ENCODE data around the gene RAD51B.

The RAD51B gene

GRCh38 chr14:68238551-68238950 is 419.0 kb downstream of the RAD51B start:
- DNase-seq, result no peak

- no peak for DNase-seq
Observed at GRCh38 chr14:68238976-68239375, 419.4 kb downstream of the RAD51B start.

GRCh38 chr14:68239988-68240771 is 420.6 kb downstream of the RAD51B start:
- DNase-seq, result peak; percentile 53 to 59 (median 57)

- DNase-seq, result no peak
Observed at GRCh38 chr14:68241862-68242487, 422.4 kb downstream of the RAD51B start.

GRCh38 chr14:68243450-68244010 is 424.0 kb downstream of the RAD51B start:
- DNase-seq, result no peak

GRCh38 chr14:68244262-68244980 is 424.8 kb downstream of the RAD51B start:
- DNase-seq, result no peak

GRCh38 chr14:68245146-68246073 is 425.8 kb downstream of the RAD51B start:
- no peak for DNase-seq

GRCh38 chr14:68246074-68246785 is 426.7 kb downstream of the RAD51B start:
- no peak for DNase-seq

GRCh38 chr14:68246786-68247105 is 427.2 kb downstream of the RAD51B start:
- no peak for DNase-seq

GRCh38 chr14:68247274-68247673 is 427.7 kb downstream of the RAD51B start:
- DNase-seq, result peak in 2 of 3 donors; percentile 38 to 60

- DNase-seq, result peak; percentile 65 to 74 (median 65)
Observed at GRCh38 chr14:68247676-68248268, 428.2 kb downstream of the RAD51B start.

GRCh38 chr14:68248481-68249255 is 429.1 kb downstream of the RAD51B start:
- DNase-seq, result peak; percentile 48 to 66 (median 58)

GRCh38 chr14:68249661-68250451 is 430.3 kb downstream of the RAD51B start:
- DNase-seq, result no peak

GRCh38 chr14:68250927-68251768 is 431.6 kb downstream of the RAD51B start:
- no peak for DNase-seq

GRCh38 chr14:68251769-68252100 is 432.2 kb downstream of the RAD51B start:
- no peak for DNase-seq

GRCh38 chr14:68253160-68253780 is 433.7 kb downstream of the RAD51B start:
- no peak for DNase-seq

GRCh38 chr14:68253878-68254528 is 434.4 kb downstream of the RAD51B start:
- DNase-seq, result no peak

Data from suppressor macrophage treated with lipopolysaccharide for 1 hour (primary cell).